Measurements from ENCODE around the gene PRKAG2.

DNA sequence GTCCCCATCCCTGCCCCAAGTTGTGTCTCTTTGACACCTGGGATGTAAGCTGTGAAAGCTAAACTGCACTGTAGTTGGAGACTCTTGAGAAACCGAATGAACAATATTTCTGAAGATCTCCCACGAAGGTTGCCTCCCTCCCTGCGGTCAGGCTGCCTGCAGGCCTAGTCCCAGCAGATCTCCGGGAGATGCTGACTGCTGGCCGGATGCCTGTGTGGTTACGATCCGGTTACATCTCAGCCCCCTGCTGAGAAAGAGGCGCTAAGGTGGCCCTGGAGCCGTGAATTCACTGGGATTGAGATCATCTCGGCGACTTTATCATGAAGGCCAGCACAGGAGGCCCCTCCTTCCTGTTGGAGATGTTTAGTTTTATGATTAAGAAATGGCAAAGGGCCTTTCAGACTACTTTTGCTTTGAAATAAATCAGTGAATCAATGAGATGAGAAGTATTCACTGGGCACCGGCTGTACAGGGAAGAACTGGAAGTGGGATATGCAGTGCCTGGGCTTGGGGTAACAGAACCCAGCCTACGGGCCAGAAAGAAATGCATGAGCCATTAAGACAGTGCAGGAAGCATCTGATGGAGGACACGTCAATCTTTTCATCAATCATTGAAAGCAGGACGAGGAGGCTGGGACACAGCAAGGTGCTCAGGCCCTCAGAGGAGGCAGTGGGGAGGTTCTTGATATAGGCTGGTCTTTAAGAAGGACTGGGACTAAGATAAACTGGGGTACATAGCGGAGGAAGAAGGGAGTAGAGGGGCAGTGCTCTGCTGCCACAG is 177.6 kb downstream of the PRKAG2 start:
- TF ChIP-seq, protein P1, sequence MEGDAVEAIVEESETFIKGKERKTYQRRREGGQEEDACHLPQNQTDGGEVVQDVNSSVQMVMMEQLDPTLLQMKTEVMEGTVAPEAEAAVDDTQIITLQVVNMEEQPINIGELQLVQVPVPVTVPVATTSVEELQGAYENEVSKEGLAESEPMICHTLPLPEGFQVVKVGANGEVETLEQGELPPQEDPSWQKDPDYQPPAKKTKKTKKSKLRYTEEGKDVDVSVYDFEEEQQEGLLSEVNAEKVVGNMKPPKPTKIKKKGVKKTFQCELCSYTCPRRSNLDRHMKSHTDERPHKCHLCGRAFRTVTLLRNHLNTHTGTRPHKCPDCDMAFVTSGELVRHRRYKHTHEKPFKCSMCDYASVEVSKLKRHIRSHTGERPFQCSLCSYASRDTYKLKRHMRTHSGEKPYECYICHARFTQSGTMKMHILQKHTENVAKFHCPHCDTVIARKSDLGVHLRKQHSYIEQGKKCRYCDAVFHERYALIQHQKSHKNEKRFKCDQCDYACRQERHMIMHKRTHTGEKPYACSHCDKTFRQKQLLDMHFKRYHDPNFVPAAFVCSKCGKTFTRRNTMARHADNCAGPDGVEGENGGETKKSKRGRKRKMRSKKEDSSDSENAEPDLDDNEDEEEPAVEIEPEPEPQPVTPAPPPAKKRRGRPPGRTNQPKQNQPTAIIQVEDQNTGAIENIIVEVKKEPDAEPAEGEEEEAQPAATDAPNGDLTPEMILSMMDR (IDR thresholded peaks at IDR 0.05 in 8 of 11, conservative IDR thresholded peaks at IDR 0.05 in 3 of 11), result no peak
- TF ChIP-seq POLR2A (IDR thresholded peaks at IDR 0.05), result no peak
- no peak for TF ChIP-seq POLR2AphosphoS5 (IDR thresholded peaks at IDR 0.05)
